ENCODE results near the gene ABCC5.

ABCC5 gene

DNA sequence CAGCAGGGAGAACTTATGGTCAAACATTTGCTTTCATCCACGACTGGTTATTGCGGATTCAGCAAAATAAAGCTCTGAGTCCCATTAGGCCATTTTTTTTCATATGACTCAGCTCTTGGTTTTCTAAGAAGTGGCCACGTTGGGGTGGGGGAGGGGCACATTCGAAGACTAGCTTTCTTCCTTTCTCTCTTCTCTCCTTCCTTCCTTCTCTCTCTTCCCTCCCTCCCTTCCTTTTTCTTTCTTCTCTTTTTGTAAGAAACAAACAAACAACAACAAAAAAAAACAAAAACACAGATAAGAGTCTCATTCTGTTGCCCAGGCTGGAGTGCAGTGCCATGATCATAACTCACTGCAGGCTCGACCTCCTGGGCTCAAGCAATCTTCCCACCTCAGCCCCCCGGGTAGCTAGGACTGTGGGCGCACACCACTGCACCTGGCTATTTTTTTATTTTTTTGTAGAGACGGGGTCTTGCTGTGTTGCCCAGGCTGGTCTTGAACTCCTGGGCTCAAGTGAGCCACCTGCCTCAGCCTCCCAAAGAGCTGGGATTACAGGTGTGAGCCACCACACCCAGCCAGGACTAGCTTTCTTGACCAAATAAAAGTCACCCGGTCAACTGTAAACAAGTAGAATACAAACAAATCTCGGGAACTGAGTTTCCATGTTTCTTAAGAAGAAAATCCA, 41.6 kb downstream of the ABCC5 start:
- DNase-seq (ENCODE audit: low read depth): peak; percentile 76

DNA sequence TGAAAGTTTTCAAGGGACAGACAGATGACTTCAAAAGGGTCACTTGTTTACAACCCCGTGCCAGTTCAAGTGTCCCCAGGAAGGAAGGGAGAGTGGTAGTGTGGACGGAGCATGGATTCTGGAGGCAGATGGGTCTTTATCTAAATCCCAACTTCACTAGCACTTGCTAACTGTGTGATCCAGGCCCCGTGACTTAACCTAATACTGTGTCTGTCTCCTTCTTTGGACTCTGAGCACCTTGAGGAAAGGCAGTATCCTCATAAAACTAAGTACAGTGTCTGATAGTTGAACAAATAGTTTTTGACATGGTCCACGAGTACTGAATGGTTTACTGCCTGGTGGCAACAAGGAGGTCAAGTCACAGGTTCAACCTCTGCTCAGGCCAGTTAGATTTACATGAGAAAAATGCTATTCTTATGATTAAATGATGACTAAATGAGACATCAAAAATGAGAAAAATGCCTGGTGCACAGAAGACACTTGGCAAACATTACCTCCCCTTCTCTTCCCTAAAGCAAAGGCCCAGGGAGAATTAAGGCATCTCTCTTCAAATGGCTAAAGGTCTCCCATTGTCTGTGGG, 48.9 kb downstream of the ABCC5 start:
- DNase-seq (ENCODE audit: low read depth): no peak

- DNase-seq (ENCODE audit: low read depth): no peak
Observed at GRCh38 chr3:183967693-183968092, 50.0 kb downstream of the ABCC5 start.

DNA sequence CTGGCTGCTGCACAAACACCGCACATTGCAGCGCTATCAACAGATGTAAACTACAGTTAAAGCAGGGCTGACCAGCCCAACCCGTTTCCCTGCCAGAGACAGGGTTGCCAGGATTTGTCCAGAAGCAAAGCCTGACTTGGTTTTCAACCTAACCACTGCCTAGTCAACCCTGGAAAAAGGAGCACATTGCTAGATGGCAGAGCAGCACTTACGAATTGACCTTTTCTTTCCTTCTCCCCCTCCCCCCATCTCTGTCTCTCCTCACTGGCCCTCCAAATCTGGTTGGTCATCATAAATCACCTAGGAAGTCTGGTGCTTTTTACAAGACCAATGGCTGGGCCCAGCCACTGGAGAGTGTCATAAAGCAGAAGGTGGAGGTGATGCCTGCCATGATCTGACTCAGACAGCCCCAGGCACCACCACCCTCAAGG, 51.3 kb downstream of the ABCC5 start:
- DNase-seq (ENCODE audit: low read depth): peak; percentile 17

DNA sequence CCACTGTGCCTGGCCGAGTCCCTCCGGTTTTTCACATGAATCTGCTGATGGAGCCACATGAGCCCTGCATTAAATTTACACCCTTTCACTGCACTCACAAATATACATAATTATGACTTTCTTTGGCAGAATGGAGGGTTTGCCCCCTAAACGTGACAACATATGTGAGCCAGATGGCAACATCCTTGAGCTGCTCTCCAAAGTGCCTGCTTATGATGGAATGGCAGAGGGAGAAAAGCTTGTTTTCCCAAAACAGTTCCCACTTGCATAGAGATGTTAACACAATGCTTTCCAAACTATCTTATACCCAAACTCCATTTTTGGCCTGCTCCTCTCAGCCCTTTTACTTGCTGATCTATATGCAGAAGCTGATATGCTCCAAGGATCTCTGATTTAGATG, 54.9 kb downstream of the ABCC5 start:
- DNase-seq (ENCODE audit: low read depth): no peak

GRCh38 chr3:183959214-183959613, 58.5 kb downstream of the ABCC5 start:
- no peak for DNase-seq (ENCODE audit: low read depth)

- no peak for DNase-seq (ENCODE audit: low read depth)
Observed at GRCh38 chr3:183958775-183959174, 58.9 kb downstream of the ABCC5 start.

DNA sequence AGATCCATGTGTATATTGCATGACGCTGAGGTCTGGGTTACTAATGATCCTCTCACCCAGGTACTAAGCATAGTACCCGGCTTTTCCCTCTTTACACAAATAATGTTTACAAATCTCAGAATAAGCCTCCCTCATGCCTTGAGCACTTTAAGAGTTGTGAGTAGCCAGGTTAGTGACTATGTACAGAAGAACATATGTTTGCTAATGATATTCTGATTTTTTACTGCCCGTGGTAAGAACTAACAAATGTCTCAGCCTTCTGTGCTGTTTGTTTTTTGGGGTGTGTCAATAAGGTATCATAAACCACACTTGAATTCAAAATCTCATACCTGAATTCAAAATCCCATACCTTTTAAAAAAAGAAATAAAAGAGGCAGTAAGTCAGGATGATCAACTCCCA, 59.5 kb downstream of the ABCC5 start:
- no peak for DNase-seq (ENCODE audit: low read depth)

DNA sequence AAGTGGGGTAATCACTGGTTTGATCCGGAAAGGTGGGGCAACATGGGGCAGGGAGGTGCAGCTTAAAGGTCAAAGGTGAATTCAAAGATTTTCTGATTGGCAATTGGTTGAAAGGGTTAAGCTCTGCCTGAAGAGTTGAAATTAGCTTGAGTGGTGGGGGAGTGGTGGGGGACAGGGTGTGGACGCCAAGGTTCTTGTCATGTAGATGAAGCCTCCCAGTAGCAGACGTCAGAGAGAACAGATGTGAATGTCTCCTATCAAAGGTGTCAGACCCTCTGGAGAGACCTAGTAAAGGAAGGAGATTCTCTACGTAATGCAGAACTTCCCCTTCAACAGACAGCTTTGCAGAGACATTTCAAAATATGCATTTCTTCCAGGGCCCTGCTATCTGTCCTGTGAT, 62.8 kb downstream of the ABCC5 start:
- DNase-seq (ENCODE audit: low read depth): no peak

GRCh38 chr3:183953471-183954070, 64.1 kb downstream of the ABCC5 start:
- DNase-seq (ENCODE audit: low read depth): no peak

DNA sequence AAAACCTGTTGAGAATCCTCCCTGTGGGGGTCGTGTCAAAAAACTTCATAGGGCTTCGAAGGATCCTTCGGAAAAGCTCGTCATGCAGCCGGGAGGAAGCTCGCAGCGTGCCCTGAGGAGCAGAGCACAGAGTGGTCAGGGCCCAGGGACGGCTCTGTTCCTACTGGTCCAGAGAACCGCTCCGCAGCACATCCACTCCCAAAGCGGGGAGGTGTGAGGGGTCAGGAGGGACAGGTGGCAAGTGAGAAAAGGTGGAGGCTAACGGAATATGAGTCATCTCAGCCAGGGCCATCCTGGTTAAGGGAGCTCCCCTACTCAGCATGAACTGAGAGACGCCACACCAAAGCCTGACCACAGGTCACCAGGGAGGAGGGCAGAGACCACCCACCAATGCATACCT, 66.2 kb downstream of the ABCC5 start:
- no peak for DNase-seq (ENCODE audit: low read depth)

GRCh38 chr3:183949690-183950089, 68.0 kb downstream of the ABCC5 start:
- no peak for DNase-seq (ENCODE audit: low read depth)

DNA sequence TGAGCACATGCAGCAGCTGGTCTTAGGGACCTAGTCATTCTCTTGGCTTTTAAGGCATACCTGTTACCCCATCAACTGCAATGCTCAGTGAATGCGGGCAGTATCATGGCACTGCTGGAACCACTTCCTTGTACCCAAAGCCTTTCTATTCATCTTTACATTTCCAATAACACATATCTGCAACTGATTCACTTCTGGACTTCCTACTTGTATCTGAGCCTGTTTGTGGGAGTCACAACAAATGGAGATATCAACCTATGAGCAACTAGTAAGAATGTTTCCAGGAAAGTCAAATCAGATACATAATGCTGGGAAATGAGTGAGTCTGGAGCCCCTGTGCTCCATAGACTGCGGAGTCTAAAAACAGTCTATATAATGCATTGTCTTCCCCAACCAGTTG, 71.6 kb downstream of the ABCC5 start:
- DNase-seq (ENCODE audit: low read depth): no peak

GRCh38 chr3:183944775-183945174, 72.9 kb downstream of the ABCC5 start:
- DNase-seq (ENCODE audit: low read depth): no peak

GRCh38 chr3:183943739-183944138, 73.9 kb downstream of the ABCC5 start:
- no peak for DNase-seq (ENCODE audit: low read depth)

GRCh38 chr3:183941216-183941615, 76.5 kb downstream of the ABCC5 start:
- DNase-seq (ENCODE audit: low read depth): no peak

- no peak for DNase-seq (ENCODE audit: low read depth)
Observed at GRCh38 chr3:183937601-183938286, 79.9 kb downstream of the ABCC5 start.

GRCh38 chr3:183933160-183933559, 84.5 kb downstream of the ABCC5 start:
- DNase-seq (ENCODE audit: low read depth): no peak

DNA sequence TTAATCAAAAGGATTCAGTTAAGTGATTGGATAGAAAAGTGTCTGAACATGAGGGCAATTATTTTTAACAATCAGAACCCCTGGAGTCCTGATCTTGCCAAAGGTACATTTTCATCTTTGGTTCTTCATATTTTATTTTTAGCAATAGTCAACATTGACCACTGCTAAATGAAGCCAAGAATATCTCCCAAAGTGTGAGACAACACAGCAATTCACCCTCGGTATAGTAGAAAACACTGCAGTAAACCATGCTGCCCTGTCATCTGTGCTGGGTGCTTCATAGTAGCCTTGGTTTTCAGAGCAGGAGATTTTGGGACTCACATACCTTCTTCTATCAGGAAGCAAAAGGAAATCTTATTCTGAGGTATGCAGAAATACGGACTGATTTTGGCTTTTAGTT, 85.8 kb downstream of the ABCC5 start:
- no peak for DNase-seq (ENCODE audit: low read depth)

DNA sequence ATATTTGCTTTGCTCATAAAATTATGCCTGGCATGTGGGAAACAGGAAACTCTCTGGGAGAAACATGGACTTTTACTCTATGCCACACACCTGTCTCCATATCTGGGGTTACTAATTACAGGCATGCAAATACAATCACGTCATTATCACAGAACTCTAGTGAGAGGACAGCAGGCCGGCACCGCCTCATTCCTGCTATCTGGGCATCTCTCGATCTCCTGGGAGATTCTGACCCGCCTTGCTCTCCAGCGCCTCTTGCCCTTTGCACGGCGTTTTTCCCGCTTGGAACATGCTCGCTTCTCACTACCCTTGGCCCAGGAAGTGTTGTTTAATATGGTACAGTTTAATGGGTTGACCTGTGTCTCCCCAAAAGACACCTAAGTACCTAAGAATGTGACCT, 87.6 kb downstream of the ABCC5 start:
- DNase-seq (ENCODE audit: low read depth): no peak

- no peak for DNase-seq (ENCODE audit: low read depth)
Observed at GRCh38 chr3:183927059-183927458, 90.6 kb downstream of the ABCC5 start.

DNA sequence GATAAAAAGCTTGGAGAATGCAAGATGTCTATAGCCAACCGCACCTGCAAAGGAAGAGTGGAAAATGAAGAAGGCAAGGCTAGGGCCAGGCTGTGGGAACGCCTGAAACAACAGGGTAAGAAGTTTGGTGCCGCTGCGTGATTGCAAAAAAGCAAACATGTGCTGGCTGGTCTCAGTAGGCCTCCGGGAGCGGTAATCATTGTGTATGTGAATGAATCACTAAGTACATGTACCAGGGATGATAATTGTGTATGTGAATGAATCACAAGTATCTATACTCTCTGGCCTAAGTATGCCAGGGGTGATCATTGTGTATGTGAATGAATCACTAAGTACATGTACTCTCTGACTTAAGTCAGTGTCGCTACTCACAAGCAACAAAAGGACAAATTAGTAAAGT, 92.7 kb downstream of the ABCC5 start:
- peak; percentile 34 for DNase-seq (ENCODE audit: low read depth)

GRCh38 chr3:183924543-183924942, 93.1 kb downstream of the ABCC5 start:
- no peak for DNase-seq (ENCODE audit: low read depth)
